Rectal smooth muscle tissue (tissue), 1 donor: ENCODE measurements around the gene PYGB.
"Not testable (repeated sequence)": the region's sequence is repeated elsewhere in the genome, so short reads cannot be mapped to it uniquely, and the experiment has no call there.

Experiments
- H3K27ac ChIP-seq: one replicate; pipeline ENCODE4 v1.7.0; 2013; ENCODE audit warnings: low read depth, low read length, inconsistent platforms
- H3K27me3 ChIP-seq: one replicate; pipeline ENCODE4 v1.7.0; 2013; ENCODE audit warnings: low read length; ENCODE audit not compliant: control insufficient read depth, insufficient read depth
- H3K36me3 ChIP-seq: one replicate; pipeline ENCODE4 v1.7.0; 2013; ENCODE audit warnings: low read length; ENCODE audit not compliant: control insufficient read depth, insufficient read depth
- H3K4me1 ChIP-seq: one replicate; pipeline ENCODE4 v1.7.0; 2013; ENCODE audit warnings: low read length; ENCODE audit not compliant: control insufficient read depth, insufficient read depth
- H3K4me3 ChIP-seq: one replicate; pipeline ENCODE4 v1.7.0; 2013; ENCODE audit warnings: low read length
- H3K9ac ChIP-seq: one replicate; pipeline ENCODE4 v1.7.0; 2013; ENCODE audit warnings: low read length

Gene PYGB

GRCh38 chr20:25308671-25309394 is 60.9 kb downstream of the PYGB start:
- Histone ChIP-seq H3K27me3 (no peaks in the 10 kb centered on the region), H3K9ac (no peak overlapping the region), H3K4me3 (no peak overlapping the region), H3K27ac (no peak overlapping the region), H3K4me1 (peaks cover 16% of the 10 kb centered on the region), H3K36me3 (no peaks in the 10 kb centered on the region)

GRCh38 chr20:25309395-25310267 is 61.7 kb downstream of the PYGB start:
- H3K27me3 ChIP-seq, result no peaks in the 10 kb centered on the region
- peak overlapping the region; percentile 69 for H3K27ac ChIP-seq
- H3K9ac ChIP-seq, result no peak overlapping the region
- peak overlapping the region; percentile 31 for H3K4me3 ChIP-seq
- H3K36me3 ChIP-seq, result peaks cover under 1% of the 10 kb centered on the region
- peaks cover 16% of the 10 kb centered on the region for H3K4me1 ChIP-seq

- no peaks in the 10 kb centered on the region for H3K27me3 ChIP-seq
- H3K4me3 ChIP-seq, result peak overlapping the region; percentile 60
- peaks cover 16% of the 10 kb centered on the region for H3K4me1 ChIP-seq
- peak overlapping the region; percentile 13 for H3K9ac ChIP-seq
- peaks cover 4% of the 10 kb centered on the region for H3K36me3 ChIP-seq
- H3K27ac ChIP-seq, result peak overlapping the region; percentile 69
Observed at GRCh38 chr20:25310268-25310920, 62.5 kb downstream of the PYGB start.

GRCh38 chr20:25310921-25311728 is 63.2 kb downstream of the PYGB start:
- Histone ChIP-seq H3K4me3 (peak overlapping the region; percentile 60), H3K27me3 (no peaks in the 10 kb centered on the region), H3K9ac (peak overlapping the region; percentile 13), H3K27ac (peak overlapping the region; percentile 67), H3K4me1 (peaks cover 16% of the 10 kb centered on the region), H3K36me3 (peaks cover 4% of the 10 kb centered on the region)

GRCh38 chr20:25312716-25313115 is 64.8 kb downstream of the PYGB start:
- not testable (repeated sequence) for H3K9ac ChIP-seq, H3K27me3 ChIP-seq, H3K27ac ChIP-seq, H3K36me3 ChIP-seq, H3K4me3 ChIP-seq
- peaks cover 16% of the 10 kb centered on the region for H3K4me1 ChIP-seq

GRCh38 chr20:25313593-25313992 is 65.7 kb downstream of the PYGB start:
- Histone ChIP-seq H3K27ac (no peak overlapping the region), H3K4me3 (no peak overlapping the region), H3K9ac (no peak overlapping the region), H3K27me3 (no peaks in the 10 kb centered on the region), H3K4me1 (peaks cover 16% of the 10 kb centered on the region), H3K36me3 (peaks cover 4% of the 10 kb centered on the region)

- H3K36me3 ChIP-seq, result peaks cover 4% of the 10 kb centered on the region
- H3K4me1 ChIP-seq, result peaks cover 16% of the 10 kb centered on the region
- H3K4me3 ChIP-seq, result no peak overlapping the region
- H3K9ac ChIP-seq, result no peak overlapping the region
- H3K27me3 ChIP-seq, result no peaks in the 10 kb centered on the region
- no peak overlapping the region for H3K27ac ChIP-seq
Observed at GRCh38 chr20:25314497-25315417, 66.9 kb downstream of the PYGB start.

GRCh38 chr20:25315418-25316210 is 67.7 kb downstream of the PYGB start:
- Histone ChIP-seq H3K36me3 (peaks cover 7% of the 10 kb centered on the region), H3K27ac (no peak overlapping the region), H3K9ac (no peak overlapping the region), H3K4me1 (peaks cover 9% of the 10 kb centered on the region), H3K27me3 (no peaks in the 10 kb centered on the region), H3K4me3 (no peak overlapping the region)

GRCh38 chr20:25316506-25317190 is 68.8 kb downstream of the PYGB start:
- H3K36me3 ChIP-seq, result peaks cover 7% of the 10 kb centered on the region
- H3K27me3 ChIP-seq, result no peaks in the 10 kb centered on the region
- no peak overlapping the region for H3K4me3 ChIP-seq
- no peak overlapping the region for H3K27ac ChIP-seq
- no peaks in the 10 kb centered on the region for H3K4me1 ChIP-seq
- H3K9ac ChIP-seq, result no peak overlapping the region

- peaks cover 7% of the 10 kb centered on the region for H3K36me3 ChIP-seq
- H3K27ac ChIP-seq, result no peak overlapping the region
- H3K4me1 ChIP-seq, result no peaks in the 10 kb centered on the region
- no peak overlapping the region for H3K4me3 ChIP-seq
- H3K9ac ChIP-seq, result no peak overlapping the region
- H3K27me3 ChIP-seq, result no peaks in the 10 kb centered on the region
Observed at GRCh38 chr20:25317351-25318075, 69.6 kb downstream of the PYGB start.
